OCI-LY1 (cell line): Measurements from ENCODE around the gene SLC25A31.

Experiments used
- EZH2 ChIP-seq: fragments of 200-600 bp; sonication (generic), shearing (Covaris generic); IDR thresholded peaks from 2 replicates; pipeline ENCODE4 v1.8.0; 2017; ENCODE audit warnings: borderline replicate concordance, mixed run types, mild to moderate bottlenecking, antibody characterized with exemption, low read length, moderate library complexity, mixed read lengths
- TF ChIP-seq, protein P1 (sequence below): fragments of 200-600 bp; sonication (generic), shearing (Covaris generic); IDR thresholded peaks from 2 replicates; pipeline ENCODE4 v1.5.1; 2017; ENCODE audit warnings: mild to moderate bottlenecking, antibody characterized with exemption, low read length, moderate library complexity, mixed read lengths

DNA sequence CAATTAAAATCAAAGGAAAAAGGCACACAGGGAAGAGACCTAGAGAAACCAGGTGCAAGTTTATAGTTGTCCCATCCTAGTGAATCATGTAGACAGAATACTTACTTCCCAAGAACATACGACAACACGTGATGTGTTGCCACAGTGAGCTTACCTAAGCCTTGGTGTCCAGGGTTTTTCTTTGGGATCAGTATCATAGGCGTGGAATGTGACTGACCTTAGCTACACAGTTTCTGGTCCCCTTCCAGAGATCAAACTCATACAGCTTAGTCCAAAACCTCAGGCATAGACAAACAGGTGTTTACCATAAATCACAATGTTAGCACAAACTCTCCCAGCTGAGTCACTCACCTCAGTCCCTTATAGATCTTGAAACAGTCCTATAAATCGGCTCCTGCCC is 17.7 kb downstream of the SLC25A31 start:
- TF ChIP-seq, protein P1, sequence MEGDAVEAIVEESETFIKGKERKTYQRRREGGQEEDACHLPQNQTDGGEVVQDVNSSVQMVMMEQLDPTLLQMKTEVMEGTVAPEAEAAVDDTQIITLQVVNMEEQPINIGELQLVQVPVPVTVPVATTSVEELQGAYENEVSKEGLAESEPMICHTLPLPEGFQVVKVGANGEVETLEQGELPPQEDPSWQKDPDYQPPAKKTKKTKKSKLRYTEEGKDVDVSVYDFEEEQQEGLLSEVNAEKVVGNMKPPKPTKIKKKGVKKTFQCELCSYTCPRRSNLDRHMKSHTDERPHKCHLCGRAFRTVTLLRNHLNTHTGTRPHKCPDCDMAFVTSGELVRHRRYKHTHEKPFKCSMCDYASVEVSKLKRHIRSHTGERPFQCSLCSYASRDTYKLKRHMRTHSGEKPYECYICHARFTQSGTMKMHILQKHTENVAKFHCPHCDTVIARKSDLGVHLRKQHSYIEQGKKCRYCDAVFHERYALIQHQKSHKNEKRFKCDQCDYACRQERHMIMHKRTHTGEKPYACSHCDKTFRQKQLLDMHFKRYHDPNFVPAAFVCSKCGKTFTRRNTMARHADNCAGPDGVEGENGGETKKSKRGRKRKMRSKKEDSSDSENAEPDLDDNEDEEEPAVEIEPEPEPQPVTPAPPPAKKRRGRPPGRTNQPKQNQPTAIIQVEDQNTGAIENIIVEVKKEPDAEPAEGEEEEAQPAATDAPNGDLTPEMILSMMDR: no peak
- TF ChIP-seq EZH2: no peak
